NCI-H1417 (cell line): ENCODE measurements around the gene AVPR1B.

Source experiments
- DNase-seq, 3 experiments: peaks; one replicate each; lab custom pipeline; 2025; lab: John Stamatoyannopoulos, UW

AVPR1B gene

DNA sequence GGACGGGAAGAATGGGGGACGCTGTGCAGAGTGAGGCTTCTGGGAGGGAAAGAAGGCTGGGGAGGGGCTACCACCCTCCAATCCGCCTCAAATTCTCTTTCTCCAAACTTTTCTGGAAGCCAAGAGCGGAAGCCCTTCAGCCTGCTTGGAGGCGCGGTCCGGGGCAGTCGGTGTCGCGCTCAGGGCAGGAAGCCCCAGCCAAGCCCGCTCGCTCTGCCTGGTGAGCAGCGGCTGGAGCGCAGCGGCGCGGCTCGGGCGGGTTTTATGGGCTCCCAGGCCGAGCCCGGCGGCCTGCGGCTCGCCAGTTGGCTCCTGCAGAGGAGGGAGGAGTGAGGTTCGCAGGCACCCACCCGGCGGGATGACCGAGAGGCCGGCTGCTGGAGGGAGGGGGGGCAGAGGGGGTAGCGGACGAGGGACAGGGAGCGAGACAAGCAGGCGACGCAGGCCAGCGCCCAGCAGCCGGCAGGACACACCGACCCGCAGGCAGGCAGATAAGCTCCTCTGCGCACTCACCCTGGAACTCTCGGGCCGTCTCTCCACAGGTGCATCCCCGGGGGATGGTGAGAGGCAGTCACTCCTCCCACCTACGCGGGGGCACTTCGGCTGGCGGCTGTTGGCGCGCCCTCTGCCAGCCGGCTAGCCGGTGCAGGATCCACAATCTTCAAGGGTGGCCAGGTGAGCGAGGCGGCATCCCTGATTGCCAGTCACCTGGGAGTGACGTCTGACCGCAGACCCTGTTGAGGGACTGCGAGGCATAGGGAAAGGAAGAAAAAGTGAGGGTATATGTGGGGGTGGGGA, at the start of gene AVPR1B:
Gene AVPR1B, minus strand, starts transcription at position 238 of the 798 bp plus-strand sequence. CDS start 498 bp downstream, outside the sequence.
- peak; percentile 79 to 84 (median 82) for DNase-seq

- no peak for DNase-seq
Observed at GRCh38 chr1:206145771-206146290, 28.6 kb upstream of the AVPR1B start.

DNA sequence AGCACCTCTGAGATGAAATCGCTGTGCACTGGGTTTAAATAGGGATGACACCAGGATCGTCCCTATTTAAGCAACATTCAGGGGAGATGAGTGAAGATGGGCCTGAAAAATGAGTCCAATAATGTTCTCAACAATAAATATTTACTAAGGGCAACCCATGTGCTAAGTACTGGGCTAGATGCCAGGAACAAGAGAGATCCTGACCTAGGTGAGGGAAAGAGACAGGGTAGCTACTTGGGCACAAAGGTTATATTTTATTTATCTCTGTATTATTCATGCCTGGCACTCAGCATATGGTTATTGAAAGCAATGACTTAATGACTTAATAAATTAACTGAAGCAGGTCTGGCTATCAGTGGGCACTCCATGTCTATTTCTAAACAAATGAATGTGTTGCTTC, 27.4 kb upstream of the AVPR1B start:
- peak in 1 of 3 experiments; percentile 41 for DNase-seq

DNA sequence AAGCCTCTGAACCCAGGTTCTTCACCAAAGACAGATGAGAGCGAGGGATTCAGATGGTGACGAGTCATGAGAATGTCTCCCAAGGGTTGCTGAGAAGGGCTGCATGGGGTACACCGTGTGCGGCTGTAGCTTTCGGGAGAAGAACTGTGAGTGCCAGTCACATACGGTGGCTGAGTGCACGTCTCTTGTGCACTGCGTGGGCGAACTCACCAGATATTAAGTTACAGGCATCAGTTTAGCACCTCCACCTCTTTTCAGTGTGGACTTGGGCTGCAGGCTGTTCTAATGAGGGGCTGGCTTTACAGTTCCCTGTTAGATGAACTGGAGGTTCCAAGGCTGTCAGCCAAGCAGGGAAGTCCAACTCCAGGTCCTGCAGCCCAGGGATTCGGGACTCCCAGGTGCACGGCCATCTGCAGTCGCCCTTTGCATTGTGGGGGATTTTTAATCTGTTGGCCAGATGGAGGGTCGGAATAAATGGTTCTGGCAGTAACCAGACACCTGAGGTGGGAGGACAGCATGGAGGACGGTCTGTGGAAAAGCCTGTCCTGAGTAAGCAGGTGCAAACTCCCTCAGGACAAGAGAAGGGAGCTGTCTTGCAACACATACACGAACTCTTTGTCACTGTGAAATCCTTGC, 26.5 kb upstream of the AVPR1B start:
- DNase-seq, result peak in 1 of 3 experiments; percentile 79

DNA sequence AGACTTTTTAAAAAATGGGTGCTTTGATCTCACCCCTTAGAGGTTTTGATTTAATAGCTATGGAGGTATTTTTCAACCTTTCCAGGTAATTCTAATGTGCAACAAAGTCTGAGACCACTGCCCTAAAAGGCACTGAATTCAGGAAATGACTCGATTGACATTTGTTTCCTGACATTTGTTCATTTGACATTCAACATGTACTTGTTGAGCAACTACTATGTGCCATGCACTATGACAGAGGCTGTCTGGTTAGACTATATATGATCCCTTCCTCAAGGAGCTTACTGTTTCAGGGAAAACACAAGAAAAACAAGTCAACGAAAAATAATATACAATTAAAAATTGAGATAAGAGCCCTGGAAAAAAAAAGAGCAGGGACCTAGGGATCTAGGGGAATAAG, 25.6 kb upstream of the AVPR1B start:
- no peak for DNase-seq

DNA sequence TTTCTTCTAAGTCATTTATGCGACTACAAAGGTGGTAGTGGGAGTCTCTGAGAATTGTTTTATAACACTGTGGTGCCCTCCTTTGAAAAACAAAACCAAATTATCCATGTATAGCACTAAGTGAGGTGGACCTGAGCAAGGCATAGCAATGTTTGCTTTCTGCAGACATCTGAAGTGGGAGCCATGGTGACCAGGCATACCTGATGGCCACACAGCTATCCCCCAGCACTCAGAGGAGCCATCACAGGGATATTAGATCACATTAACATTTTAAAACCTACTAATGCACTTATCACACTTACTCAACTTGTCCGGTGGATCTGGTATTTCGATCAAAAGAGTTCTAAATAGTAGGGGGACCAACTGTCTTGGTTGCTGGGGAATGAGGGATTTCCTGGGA, 24.8 kb upstream of the AVPR1B start:
- DNase-seq, result peak in 1 of 3 experiments; percentile 32

DNA sequence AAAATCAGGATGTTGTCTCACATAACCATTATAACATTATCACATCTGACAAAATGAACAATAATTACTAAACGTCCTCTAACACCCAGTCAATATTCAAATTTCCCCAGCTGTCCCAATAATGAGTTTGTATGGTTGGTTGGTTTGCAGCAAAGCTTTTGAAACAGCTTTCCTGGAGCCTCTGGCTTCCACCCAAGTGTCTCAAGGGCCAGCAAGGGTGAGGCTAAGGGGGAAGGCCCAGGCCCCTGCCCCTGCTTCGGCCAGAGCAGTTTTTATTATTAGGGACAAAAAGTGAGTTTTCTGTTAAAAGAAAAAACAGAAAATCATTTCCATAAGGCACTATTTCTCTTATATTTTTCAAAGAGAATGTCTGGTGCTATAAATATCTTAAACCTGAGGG, 19.1 kb upstream of the AVPR1B start:
- no peak for DNase-seq

- DNase-seq, result no peak
Observed at GRCh38 chr1:206135248-206135647, 18.1 kb upstream of the AVPR1B start.

GRCh38 chr1:206133751-206134415, 16.7 kb upstream of the AVPR1B start:
- no peak for DNase-seq

GRCh38 chr1:206131037-206131436, 13.8 kb upstream of the AVPR1B start:
- DNase-seq, result no peak

DNA sequence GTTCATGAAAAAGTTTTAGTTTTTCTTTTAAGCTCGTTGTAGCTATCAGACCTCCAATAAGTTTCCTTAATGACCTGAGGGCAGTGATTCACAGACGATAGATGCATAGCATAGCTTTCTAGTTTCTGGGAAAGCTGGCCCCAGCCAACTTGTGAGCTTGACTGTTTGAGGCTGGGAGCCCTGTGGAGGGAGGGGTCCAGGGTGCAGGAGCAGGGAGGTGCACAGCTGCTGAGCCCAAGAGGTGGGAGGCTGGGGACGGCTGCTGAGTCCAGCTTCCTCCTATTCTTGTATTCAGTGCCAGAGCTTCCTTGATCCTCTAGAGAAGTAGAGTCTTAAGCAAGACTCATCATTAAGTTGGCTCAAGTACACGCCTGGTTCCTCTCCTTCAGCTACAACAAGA, 11.0 kb upstream of the AVPR1B start:
- DNase-seq, result no peak

DNA sequence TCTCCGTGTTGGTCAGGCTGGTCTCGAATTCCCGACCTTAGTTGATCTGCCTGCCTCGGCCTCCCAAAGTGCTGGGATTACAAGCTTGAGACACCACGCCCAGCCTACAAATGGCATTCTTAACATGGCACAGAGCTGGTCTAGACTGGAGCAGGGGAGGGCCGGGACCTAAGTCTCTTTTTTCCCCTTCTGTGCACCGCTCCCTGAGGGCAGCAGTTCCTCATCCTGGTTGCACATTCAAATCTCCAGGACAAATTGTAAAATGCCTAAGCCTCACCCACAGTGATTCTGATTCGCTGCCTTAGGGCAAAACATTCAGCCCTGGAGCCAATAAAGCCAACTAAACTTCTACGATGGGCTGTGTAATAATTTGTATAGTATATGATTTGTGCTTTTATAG, 10.1 kb upstream of the AVPR1B start:
- DNase-seq, result no peak

DNA sequence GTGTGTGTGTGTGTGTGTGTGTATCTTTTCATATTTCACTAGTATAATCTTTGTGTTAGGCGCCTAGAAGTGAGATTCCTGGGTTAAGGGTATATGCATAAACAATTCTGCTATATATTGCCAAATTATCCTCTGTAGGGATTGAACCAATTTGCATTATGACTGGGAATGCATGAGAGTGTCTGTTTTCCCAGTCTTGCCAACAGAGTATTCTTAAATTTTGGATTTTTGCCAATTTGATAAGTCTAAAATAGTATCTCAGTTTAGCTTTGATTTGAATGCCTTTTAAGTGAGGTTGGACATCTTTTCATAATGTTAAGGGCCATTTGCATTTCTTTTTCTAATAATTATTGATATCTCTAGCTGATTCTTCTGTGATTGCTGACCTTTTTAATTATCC, 8.2 kb upstream of the AVPR1B start:
- no peak for DNase-seq

GRCh38 chr1:206122686-206123085, 5.5 kb upstream of the AVPR1B start:
- DNase-seq, result no peak

DNA sequence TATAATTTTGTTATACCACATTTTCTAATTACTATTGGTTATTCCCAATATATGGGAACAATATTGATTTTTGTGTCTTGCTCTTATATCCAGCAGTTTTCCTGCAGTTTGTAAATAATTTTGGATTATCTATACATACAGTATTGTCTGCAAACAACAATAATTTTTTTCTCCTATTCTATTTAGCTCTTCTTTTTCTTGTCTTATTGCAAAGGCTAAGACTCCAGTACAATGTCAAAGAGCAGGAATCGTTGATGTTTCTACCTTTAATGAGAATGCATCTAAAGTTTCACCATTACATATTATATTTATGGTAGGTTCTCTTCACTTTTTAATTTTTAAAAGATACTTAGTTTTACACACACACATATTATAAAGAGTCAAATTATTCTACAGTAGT, 4.1 kb upstream of the AVPR1B start:
- DNase-seq, result no peak

GRCh38 chr1:206120406-206120805, 3.2 kb upstream of the AVPR1B start:
- no peak for DNase-seq

DNA sequence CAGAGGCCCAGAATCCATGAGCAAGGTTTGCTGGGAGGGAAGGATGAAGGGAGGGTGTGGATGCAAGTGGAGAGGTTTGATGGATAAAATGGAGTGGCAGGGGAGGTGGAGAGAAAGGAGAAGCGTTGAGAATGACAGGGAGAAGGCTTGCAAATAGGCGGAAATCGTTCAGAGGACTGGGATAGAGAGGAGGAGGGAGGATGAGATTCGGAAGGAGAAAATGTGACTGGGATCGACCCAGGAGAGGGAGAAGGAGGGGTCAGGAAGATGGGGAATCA, 376 bp downstream of the AVPR1B start:
- DNase-seq, result no peak

GRCh38 chr1:206116191-206116872, 856 bp downstream of the AVPR1B start:
- peak in 1 of 3 experiments; percentile 26 for DNase-seq

- no peak for DNase-seq
Observed at GRCh38 chr1:206115791-206116190, 1.4 kb downstream of the AVPR1B start.

DNA sequence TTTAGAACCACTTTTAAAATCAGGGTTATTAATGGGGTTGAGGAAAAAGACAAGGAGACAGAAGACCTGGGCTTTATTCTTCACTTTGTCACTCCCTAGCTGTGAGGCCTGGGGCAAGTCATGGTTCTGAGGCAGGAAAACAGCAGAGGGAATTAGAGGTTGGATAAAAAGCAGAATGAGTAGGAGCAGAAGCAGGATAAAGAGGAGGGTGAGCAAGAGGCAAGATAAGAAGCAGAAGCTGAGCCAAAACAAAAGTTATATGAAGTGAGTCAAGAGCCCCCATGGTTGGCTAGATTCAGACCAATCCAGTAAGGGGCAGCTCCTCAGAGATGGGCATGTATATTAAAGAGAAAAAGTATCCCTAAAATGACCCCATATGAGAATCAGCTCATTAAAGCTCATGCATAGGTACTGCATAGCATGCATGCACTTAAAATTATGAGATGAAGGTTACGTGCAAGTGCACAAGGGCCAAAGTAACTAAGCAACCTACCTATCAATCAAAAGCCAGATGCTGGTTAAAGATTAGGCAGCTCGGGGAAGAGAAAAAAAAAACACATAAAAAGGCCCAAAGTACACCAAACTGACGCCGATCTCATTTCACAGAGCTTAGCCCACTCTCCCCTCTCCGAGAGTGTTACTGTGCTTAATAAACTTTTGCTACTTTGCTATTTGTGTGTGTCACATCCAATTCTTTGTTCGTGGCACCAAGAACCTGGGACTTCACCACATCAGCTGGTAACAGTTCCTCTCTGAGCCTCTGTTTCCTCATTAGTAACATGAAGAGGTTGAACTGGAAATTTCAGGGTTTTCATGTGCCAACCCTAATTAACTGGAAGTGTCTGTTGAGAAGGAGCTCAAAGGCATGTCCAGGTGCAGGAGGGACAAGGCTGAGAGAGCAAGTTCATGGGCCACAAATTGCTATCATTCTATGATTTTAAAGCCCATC, 2.2 kb downstream of the AVPR1B start:
- DNase-seq, result no peak

GRCh38 chr1:206112600-206113301, 4.4 kb downstream of the AVPR1B start:
- DNase-seq, result no peak
